LNCAP (cell line): Measurements from ENCODE around the gene NEK6.

Source experiments
- CTCF ChIP-seq: fragments of 450-650 bp; IDR thresholded peaks from 2 replicates; pipeline ENCODE4 v1.5.1; 2017; ENCODE audit warnings: mild to moderate bottlenecking

The NEK6 gene

GRCh38 chr9:124394167-124394566, 136.4 kb downstream of the NEK6 start:
- no peak for TF ChIP-seq CTCF

- no peak for TF ChIP-seq CTCF
These were observed 136.8 kb downstream of the NEK6 start for GRCh38 chr9:124394596-124394995.

GRCh38 chr9:124395826-124396225, 138.1 kb downstream of the NEK6 start:
- TF ChIP-seq CTCF, result no peak

- no peak for TF ChIP-seq CTCF
These were observed 140.6 kb downstream of the NEK6 start for GRCh38 chr9:124398191-124398935.

GRCh38 chr9:124399323-124399967, 141.7 kb downstream of the NEK6 start:
- no peak for TF ChIP-seq CTCF

- no peak for TF ChIP-seq CTCF
These were observed 142.5 kb downstream of the NEK6 start for GRCh38 chr9:124399968-124400940.
